Dermis lymphatic vessel endothelial cell (primary cell): ENCODE results near the gene VWDE. TPM values are rescaled to one million over a fixed set of nuclear protein-coding genes. Genes with fewer than 3 reads are reported as not detected.

ENCODE experiments used
- total RNA-seq: library from RNA; depleted of rRNA; stranded (reverse); fragments of >200 nt; gene quantifications from 2 replicates; pipeline ENCODE4 v1.2.1, GENCODE V29; 2014

Gene VWDE
- total RNA-seq: under 0.01 TPM in 1 of 2 replicates, not detected in the other

DNA sequence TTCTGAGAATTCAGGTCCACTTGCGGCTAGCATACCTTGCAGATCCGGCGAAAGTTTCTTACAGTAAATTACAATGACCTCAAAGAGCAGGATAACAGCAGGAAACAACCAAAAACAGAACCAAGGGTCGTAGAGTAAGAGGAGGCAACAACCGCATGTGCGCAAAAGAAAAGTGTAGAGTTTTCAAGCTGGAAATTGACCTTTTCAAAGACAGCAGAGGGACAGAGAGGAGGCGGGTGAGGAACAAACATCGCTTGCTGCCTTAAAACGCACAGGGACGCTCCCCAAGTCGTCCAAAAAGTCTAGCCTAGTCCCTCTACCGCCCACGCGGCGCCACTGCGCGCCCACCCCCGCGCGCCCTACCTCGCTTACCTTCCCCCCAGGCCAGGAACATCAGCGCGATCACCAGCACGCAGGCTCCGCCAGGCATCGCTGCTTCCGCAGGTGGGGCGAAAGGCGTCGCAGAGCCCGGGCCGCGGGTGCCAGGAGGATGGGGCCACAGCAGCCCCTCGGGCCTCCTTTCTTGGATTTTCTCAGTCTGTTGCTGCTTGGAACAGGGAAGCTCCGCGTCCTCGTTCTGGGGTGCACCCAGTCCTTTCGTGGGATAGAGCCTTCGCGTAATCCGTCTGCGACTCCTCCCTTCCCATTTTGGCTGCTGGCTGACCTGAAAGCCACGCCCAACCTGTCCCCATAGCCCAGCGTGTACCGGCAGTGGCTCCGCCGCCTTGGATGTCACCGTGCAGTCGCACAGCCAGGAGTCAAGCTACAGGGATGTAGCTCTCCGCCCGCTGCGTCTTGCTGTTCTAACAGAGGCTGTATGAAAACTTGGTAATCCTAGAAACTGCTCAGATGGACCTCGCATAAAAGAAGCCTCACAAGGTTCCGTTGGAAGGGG lies at the start of gene VWDE:
Gene VWDE, minus strand, starts transcription at position 579 of the 895 bp plus-strand sequence. Its CDS starts 149 bp downstream, at position 430.

Other genes starting within 250 kb of the VWDE start
- gene TMEM106B, start 192.6 kb downstream of the VWDE start, total RNA-seq: 32.8 and 39.7 TPM in 2 replicates
- gene SCIN, start 166.9 kb upstream of the VWDE start, total RNA-seq: 0.11 and 0.17 TPM in 2 replicates